ENCODE measurements around the gene DUS3L.

DUS3L gene

DNA sequence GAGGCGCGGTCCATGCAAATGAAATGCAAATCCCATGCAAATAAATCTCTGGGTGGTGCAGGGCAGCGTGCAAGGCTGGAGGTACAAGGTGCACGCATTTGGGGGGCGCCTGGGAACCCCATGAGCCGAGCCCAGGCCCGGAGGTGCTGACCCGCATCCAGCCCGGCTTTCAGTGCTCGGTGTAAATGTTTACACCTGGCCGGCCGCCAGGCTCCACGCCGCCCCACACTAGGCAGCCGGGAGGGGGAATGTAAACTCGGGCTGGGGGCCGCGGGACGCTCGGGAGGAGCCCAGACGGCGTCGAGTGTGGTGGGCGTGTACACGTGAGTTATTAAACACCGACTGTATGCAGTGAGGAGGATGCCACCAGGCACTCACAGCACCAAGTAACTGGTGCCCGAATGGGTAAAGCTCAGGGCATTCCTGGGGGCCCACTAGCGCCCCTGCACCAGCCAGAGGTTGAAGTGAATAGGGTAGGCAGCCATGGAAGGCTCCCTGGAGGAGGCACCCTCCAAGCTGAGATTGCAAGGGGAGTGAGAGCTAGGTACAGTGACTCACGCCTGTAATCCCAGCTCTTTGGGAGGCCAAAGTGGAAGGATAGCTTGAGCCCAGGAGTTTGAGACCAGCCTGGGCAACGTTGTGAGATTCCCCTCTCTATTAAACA lies 31.4 kb upstream of the DUS3L start:
- no peak for FAIRE-seq

DNA sequence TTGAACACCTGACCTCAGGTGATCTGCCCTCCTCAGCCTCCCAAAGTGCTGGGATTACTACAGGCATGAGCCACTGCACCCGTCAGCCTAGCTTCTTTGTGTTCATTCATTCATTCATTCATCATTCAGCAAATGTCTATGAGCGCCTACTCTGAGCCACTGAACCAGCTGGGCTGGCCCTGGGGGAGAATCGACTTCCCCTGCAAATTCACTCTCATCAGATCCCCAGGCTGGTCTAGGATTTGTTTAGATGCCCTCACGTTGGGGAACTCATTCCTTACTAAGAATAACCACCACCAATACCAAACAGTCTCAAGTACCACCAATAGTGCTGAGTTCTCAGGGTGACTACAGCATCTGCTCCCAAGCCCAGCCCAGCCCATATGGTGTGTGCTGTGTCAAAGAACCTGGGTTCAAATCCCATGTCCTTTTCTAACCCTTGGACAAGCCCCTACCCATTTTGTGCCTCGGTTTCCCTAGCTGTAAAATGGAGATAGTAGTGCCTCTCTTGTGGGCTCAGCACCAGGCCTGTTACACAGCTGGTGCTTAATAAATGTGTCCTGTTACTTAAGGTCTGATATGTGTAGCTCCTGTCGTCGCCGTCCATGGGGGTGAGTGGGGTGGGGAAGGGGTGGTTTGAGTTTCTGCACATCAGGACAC lies 30.7 kb upstream of the DUS3L start:
- no peak for FAIRE-seq

DNA sequence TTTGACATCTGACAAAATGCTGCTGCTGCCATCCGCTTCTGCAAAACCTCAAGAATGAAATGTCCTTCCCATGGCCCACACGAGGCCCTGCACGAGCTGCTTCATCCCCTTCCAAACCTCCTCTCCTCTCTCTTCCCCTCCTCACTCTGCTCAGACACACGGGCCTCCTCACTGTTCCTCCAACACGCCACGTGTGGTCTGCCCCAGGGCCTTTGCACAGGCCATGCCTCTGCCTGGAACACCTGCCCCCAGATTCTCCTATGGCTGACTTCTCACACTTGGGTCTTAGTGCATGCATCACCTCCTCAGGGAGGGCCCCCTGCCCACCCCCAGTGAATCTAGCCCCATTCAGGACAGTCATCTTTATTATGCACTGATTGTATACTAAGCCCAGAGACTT lies 29.8 kb upstream of the DUS3L start:
- FAIRE-seq = no peak

DNA sequence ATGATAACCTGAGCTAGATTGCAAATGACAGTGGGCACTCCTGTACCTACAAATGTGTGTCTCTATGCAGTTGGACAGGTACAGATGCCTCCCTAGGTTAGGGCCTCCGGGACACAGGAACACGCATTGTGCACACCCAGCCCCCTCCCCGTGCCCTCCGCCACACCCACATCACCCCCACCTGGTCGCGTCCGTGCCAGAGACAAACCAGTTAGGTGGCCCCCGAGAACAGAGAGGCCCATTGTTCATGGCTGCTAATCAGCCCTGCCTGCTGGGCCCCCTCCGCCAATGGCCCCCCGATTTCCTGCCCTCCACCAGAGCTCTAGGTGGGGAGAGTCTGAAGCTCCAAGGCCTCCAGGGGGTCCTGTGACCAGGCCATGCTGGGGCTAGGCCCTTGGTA lies 27.6 kb upstream of the DUS3L start:
- FAIRE-seq = no peak

DNA sequence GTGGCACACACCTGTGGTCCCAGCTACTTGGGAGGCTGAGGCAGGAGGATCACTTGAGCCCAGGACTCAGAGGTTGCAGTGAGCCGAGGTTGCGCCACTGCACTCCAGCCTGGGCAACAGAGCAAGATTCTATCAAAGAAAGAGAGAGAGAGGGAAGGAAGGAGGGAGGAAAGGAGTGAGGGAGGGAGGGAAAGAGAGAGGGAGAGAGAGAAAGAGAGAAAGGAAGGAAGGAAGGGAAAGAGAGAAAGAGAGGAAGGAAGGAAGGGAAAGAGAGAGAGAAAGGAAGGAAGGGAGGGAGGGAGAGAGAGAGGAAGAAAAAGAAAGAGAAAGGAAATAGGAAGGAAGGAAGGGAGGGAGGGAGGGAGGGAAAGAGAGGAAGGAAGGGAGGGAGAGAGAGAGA lies 26.3 kb upstream of the DUS3L start:
- no peak for FAIRE-seq

DNA sequence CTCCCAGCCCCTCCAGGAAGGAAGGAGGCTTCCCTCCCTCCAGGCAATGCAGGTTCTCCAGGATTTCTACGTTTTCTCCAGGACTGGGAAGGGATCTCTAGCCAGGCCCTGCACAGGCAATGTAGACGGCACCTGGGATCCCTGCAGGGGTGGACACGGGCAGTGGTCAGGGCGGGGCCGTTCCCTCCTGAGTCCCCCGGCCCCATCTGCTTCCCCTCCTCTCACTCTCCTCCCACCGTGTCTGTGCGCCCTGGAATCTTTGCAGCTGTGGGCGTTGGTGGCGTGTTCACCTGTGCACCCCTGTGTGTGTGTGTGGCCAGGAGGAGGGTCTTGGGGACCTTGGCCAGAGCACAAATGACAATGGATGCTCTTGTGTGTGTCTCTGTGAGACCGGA lies 23.9 kb upstream of the DUS3L start:
- FAIRE-seq = no peak

DNA sequence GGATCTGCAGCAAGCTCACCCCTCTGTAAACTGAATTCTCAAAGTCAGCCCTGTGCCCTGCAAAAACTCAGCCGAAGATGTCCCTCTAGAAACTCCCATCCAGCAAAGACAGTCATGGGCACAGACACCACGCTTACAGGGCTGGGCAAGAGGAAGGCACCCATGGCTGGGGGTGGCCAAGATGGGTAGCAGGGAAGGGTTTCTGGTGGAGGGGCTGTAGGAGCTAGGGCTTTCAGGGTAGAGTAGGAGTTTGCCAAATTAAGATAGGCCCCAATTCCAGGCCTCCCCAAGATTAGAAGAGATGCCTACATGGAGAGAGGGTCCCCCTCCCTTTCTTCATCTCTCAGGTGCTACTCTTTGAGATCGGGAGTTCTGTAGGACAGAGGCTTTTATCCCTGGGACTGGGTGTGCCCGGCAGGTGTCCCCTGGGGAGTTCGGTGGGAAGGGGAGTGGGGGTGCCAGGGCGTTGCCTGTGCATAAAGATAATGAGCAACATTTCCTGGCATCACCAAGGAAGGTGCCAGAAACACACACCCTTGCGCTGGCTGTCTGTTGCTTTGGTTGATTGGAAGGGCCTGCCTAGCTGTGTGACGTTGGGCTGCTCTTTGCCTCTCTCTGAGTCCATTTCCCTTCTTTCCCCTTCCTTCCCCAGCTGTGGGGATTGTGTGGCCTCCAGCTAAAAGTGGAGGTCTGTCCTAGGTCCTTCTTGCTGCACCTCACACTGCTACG lies 23.3 kb upstream of the DUS3L start:
- FAIRE-seq = no peak

DNA sequence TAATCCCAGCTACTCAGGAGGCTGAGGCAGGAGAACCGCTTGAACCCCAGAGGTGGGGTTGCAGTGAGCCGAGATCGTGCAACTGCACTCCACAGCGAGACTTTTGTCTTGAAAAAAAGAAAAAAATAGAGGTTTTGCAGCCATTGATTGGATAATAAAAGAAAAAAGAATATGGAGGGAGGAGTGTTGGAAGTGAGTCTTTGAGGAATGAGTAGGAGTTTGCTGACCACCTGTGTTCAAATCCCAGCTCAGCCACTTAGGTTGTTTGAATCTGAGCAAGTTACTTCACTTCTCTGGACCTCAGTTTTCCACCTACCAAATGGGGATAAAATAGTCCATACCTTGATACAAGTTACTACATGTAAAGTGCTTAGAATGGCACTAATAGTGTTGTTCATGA lies 20.2 kb upstream of the DUS3L start:
- FAIRE-seq = no peak

DNA sequence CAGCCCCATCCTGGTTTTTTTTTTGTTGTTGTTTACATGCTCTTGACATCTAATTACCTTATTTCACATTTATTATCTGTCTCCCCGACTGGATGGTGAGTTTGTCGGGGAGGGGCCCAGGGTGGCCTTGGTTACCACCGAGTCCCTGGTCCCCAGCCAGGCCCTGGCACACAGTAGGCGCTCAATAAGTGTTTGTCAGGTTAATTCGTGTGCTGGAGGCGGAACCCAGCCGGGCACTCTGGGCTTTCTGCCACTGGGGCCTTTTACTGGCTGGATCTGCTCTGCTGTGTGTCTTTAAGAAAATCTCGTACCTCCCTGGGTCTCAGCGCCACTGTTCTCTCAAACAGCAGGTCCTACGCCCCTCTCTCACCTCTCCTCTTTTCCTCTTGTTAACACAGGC lies 18.5 kb upstream of the DUS3L start:
- FAIRE-seq = no peak

DNA sequence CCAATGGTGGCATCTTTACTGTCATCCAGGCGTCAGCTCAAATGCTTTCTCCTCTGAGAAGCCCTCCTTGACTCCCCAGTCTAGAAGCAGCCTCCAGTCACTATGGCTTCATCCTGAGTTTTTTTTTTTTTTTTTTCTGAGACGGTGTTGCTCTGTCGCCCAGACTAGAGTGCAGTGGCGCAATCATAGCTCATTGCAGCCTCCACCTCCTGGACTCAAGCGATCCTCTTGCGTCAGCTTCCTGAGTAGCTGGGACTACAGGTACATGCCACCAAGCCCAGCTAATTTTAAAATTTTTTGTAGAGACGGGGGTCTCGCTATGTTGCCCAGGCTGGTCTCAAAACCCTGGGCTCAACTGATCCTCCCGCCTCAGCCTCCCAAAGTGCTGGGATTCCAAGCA lies 18.1 kb upstream of the DUS3L start:
- FAIRE-seq = no peak

DNA sequence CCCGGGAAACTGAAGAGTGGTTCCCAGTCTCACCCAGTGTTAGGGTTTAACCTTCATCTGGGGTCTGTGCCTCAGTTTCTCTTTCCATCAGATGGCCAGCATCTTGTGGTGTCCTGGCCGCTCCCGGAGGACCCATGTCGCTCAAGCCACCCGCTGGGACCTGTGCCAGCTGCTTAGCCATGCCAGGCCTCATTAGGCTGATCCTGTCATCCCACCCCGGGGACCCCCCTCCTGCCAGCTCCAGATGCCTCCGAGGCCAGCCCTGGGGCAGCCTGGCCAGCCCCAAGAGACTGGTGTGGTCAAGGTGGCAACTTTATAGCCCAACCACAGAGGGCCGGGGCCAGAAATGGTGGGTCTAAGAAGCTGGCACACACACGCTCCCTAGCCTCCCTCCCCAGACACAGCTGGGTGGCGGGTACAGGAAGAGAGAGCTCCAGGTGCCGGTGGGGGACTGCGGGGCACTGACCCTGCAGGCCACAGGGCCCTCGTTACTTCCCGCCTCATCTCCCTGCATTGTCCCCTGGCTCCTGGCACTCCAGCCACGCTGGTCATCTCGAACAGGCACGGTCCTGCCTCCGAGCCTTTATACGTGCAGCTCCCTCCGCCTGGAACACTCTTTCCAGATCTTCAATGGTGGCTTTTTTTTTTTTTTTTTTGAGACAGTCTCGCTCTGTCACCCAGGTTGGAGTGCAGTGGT lies 17.3 kb upstream of the DUS3L start:
- FAIRE-seq = no peak

DNA sequence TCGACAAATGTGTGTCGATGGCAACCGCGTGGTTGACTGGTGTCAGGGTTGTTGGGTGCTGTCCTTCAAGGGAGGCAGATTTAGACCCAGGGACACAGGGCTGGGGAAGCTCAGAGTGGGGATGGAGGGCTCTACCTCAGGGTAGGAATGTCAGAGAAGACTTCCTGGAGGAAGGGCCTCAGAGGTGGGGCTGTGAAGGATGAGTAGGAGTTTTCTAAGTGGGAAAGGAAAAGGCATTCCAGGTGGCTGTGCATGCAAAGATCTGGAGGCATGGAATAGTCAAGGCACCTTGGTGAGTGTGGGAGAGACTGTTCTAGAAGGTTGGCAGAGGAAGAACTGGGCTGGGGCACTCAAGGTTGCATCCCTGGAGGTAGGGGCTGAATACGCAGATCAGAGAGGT lies 15.9 kb upstream of the DUS3L start:
- no peak for FAIRE-seq

DNA sequence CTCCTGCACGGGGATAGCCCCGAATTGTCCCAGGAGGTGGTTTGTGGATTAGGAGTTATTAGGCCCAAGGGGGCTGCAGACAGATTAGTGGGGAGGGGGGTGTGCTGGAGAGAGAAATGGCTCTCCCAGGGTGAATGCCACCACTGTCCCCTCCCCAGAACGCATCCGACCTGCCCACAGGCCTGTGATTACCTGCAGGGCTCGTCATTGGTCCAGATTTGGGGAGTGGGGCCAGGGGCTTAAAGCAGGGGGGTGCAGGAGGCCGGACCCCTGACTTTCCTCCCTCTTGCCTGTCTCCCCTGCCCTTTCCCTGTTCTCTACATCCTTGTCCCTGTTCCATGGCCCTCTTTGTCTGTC lies 15.1 kb upstream of the DUS3L start:
- FAIRE-seq = no peak

DNA sequence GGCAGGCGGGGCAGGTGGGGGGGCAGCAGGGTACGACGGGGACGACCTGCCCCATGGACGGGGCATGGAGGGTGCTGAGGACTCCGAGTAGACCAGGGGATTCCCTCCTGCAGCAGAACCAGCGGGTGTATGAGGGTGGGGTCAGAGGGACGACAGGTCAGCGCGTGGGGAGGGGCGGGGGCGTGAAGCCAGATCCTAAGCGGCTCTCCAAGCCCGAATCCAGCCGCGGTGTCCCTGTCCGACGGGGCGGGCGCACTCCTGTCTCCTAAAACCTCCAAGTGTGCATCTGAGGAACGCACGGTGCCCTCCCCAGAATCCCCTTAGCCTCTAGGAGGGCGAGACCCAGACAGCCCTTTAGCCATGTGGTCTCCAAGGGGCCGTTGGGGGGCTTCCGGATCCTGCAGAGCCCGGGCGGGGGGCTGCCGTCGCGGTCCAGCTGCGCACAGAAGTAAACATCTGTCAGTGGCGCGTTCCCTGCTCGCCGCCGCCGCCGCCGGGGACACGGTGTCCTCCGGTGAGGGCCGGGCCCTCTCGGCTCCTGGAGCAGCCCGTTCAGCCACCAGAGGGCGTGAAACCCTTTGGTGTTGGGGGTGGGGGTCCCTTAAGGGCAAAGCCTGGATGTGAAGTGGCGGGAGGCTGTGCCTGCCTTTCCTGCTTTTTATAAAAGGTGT lies 14.6 kb upstream of the DUS3L start:
- FAIRE-seq = no peak

DNA sequence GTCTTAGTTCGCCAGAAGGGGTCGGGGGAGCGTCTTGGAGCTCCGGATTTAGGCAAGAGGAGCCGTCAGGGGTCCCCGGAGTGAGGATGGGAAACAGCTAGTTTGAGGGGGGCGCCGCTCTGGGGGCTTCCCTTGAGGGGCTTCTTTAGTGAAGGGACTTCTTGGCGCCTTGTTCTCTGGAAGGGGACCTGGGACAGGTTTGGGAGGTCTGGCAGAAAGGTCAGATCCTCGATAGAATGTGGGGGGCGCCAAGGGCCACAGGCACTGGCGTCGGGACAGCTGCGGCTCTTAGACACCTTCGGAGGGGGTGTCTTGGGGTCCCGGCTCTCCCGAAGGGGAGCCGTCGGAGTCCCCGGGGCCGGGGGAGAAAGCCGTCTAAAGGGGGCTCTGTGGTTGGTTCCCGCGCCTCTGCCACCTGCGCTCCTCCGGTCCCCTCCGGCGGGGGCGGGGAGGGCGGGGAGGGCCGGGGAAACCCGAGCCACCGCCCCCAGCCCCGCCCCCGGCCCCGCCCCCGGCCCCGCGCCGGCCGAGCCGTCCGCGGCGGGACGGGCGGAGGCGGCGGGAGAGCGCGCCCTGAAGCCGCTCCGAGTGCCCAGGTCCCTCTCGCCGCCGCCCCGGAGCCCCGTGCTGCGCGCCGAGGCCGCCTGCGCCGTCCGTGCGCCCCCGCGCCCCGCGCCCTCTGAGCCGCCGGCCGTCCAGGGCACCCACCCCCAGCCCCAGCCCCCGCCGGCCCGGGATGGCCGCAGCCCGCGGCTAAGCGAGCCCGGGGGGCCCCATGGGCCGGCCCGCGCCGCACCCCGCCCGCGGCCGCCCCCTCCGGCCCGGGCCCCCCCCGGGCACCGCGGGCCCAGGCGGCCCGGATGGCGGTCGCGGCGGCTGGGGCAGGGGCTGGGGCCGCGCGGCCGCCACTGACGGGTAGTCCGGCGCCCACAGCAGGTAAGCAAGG lies 13.8 kb upstream of the DUS3L start, which contains the start of gene NRTN:
TSS of gene NRTN (plus strand) at position 552 of the 946 bp plus-strand sequence. CDS start 19,099 bp downstream, outside the sequence.
- no peak for FAIRE-seq

DNA sequence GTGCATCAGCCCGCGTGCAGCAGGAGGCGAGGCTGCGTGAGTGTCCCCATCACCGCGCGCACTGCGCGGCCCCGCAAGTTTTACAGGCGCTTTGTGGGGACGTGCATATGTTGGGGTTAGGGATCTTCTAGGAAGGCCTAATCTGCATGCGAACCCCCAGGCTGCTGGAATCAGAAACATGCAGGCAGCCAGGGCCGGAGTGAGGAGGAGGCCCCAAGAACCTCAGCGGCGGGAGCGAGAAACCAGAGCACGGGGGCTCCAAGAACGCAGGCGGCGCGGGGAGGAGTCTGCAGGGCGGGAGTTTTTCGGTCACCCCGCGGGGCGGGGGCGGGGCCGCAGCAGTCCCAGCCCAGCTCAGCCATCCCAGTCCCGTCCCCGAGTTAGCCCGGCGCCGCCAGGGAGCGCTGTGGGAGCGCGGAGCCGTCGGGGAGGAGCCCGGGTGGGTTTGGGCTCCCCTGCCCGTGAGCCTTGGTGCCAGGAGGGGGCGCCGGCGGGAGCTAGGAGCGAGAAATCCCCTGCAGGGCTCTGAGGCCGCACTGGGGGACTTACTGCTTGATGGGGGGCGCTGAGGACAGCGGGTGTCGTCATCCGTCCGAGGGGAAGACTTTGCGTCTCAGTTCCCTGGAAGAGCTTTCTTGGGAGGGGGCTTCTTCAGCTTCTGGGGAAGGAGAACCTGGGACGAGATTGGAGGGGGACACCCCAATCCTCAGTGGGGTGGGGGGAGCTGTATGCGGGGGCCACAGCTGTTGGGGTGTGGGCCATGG lies 13.0 kb upstream of the DUS3L start:
- FAIRE-seq = no peak

DNA sequence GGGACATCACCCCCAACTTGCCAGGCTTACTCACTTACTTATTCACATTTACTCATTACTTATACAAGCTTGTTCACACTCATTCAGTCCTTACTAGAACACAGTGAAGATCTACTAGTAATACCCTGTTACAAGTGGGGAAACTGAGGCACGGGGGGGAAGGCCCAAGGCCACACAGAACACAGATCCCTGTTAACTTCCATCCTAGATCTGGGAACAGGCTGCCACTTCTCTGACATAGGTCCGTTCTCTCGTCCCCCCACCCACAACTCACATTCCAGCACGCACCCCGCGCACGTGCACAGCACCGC lies 12.4 kb upstream of the DUS3L start:
- no peak for FAIRE-seq

DNA sequence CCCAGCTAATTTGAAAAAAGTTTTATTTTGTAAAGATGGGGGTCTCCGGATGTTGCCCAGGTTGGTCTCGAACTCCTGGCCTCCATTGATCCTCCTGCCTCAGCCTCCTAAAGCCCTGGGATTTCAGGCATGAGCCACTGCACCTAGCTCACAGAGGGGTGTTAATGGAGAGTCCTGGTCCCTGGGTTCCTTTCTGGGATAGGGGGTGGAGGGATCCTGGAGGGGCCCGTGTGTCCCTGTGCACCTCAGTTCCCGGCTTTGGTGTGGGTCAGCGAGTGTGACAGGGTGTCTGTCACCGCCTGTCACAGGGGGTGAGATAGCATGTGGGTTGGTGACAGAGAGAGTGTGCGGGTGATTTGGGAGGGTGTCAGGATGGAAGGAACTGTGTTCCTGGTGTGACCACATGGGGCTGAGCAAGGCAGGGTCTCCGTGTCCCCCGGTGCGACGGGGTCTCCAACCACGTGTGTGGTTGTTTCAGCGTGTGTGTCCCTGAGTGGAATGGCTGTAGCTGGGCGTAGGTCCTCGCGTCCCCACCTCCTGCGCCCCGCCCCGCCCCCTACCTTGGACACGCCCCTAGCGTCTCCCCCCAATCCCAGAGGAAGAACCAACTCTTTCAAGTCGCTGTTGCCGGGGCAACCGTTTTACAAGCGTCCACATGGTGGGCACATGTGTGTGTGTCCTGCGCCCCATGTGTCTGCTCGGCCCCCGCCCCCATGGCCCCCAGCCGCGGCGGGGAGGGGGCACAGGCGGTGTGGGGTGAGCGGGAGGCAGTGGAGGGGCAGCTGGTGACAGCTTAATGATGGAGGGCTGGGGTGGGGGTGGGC lies 11.0 kb upstream of the DUS3L start:
- FAIRE-seq = no peak

DNA sequence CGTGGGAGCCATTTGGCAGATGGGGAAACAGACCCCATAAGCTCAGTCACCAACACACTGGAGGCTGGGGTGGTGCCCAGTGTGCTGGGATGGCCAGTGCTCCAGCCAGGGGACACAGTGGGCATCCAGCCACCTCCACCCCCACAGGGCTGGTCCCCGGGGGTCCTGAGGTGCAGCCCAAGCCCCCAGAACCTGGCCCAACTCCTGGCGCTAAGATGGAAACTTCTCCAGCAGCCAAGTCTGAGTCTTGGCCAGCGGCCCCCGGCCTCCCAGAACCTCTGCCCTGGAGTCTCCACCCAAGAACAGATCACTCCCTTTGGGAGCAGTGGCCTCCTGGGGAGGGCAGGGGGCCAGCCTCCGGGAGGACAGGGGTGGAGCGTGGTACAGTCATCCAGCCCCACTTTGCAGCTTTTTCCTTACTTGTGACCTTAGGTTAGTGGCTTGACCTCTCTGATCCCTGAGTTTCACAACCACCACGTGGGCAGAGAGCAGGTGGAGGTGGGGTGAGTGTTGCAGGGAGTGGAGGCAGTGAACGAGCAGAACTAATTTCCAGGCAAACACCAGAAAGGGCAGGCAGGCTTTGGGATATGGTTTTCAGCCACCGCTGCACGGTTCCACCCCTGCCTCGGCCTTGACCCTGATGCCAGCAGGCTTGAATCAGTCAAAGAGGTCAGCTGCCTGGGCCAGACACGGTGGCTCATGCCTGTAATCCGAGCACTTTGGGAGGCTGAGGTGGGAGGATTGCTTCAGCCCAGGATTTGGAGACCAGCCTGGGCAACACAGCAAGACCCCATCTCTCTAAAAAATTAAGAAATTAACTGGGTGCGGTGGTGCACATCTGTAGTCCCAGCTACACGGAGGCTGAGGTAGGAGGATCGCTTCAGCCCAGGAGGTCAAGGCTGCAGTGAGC lies 9.7 kb upstream of the DUS3L start:
- FAIRE-seq = no peak

Measured in colon (tissue), 2 donors.